Measurements from ENCODE around the gene TBCD.
A peak's percentile ranks its signal among the peaks of the same experiment; 100 is the strongest.

DNA sequence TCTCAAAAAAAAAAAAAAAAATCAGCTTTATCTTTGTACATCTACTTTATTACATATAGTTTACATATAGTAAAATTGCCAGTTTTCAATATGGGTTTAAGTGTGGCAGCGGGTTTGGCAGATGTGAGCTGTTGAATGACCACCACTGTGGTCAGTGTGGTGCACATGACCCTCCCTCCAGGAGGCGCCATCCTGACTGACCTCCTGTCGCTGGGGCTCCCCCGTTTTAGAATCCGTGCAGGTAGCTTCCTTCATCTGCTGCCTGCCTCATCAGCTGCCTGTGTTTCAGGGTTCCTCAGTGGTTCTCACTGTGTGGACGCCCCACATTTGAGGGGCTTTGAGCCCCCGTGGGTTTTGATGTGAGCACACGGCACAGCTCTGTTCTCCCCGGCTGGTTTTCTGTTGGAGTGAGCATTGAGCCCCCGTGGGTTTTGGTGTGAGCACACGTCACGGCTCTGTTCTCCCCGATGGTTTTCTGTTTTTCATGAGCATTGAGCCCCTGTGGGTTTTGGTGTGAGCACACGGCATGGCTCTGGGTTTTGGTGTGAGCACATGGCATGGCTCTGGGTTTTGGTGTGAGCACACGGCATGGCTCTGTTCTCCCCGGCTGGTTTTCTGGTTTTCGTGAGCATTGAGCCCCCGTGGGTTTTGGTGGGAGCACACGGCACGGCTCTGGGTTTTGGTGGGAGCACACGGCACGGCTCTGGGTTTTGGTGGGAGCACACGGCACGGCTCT is 145.8 kb downstream of the TBCD start:
- TF ChIP-seq, protein P1, sequence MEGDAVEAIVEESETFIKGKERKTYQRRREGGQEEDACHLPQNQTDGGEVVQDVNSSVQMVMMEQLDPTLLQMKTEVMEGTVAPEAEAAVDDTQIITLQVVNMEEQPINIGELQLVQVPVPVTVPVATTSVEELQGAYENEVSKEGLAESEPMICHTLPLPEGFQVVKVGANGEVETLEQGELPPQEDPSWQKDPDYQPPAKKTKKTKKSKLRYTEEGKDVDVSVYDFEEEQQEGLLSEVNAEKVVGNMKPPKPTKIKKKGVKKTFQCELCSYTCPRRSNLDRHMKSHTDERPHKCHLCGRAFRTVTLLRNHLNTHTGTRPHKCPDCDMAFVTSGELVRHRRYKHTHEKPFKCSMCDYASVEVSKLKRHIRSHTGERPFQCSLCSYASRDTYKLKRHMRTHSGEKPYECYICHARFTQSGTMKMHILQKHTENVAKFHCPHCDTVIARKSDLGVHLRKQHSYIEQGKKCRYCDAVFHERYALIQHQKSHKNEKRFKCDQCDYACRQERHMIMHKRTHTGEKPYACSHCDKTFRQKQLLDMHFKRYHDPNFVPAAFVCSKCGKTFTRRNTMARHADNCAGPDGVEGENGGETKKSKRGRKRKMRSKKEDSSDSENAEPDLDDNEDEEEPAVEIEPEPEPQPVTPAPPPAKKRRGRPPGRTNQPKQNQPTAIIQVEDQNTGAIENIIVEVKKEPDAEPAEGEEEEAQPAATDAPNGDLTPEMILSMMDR (IDR thresholded peaks at IDR 0.05) = 0 out of 3 replicates have a peak, but pooled peaks have one; percentile 5
- TF ChIP-seq JUN (IDR thresholded peaks at IDR 0.05) (no peak), RCOR1 (IDR thresholded peaks at IDR 0.05; ENCODE audit: low read depth, low read length) (no peak), POLR2A (IDR thresholded peaks at IDR 0.05; ENCODE audit: low read length) (no peak), RAD21 (conservative IDR thresholded peaks at IDR 0.05 in 1 of 2, IDR thresholded peaks at IDR 0.05 in 1 of 2) (no peak), KDM1A (IDR thresholded peaks at IDR 0.05; ENCODE audit: low read depth) (no peak)
